ENCODE measurements around the gene FUT2. TPM values are rescaled to one million over a fixed set of nuclear protein-coding genes. Genes with fewer than 3 reads are reported as not detected.
A peak's percentile ranks its signal among the peaks of the same experiment; 100 is the strongest.
"Not testable (repeated sequence)": the region's sequence is repeated elsewhere in the genome, so short reads cannot be mapped to it uniquely, and the experiment has no call there.

FUT2 gene
- total and polyA plus RNA-seq, 2 experiments from 2014 or later = 0.25 TPM; not detected in 1

DNA sequence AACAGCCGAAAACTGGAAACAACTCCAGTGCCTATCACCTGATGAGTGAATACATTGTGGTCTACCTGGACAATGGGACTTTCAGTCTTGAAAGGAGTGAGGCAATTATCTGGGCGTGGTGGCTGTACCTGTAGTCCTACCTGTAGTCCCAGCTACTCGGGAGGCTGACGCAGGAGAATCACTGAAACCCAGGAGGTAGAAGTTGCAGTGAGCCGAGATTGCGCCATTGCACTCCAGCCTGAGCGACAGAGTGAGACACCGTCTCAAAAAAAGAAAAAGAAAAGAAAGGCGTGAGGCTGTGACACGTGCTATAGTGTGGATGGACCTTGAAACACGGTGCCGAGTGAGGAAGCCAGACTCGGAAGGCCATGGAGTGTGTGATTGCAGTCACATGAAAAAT is 18.9 kb upstream of the FUT2 start:
- no peak overlapping the region for H2AFZ ChIP-seq
- H3K36me3 ChIP-seq (ENCODE audit: low read depth) = no peaks in the 10 kb centered on the region
- no peak overlapping the region for H3K4me2 ChIP-seq (ENCODE audit: unreplicated experiment)
- H3K79me2 ChIP-seq (ENCODE audit: insufficient read depth) = no peaks in the 10 kb centered on the region
- H4K20me1 ChIP-seq (ENCODE audit: insufficient read depth) = no peaks in the 10 kb centered on the region
- H3K27ac ChIP-seq = no peak overlapping the region
- TF ChIP-seq EZH2 (IDR thresholded peaks at IDR 0.05; ENCODE audit: insufficient read depth, poor library complexity, severe bottlenecking) (no peak), EZH2phosphoT487 (IDR thresholded peaks at IDR 0.05; ENCODE audit: insufficient read depth, low read depth) (no peak)
- in situ Hi-C loops (cut with MboI) = no loop called here
- H3K27me3 ChIP-seq (replicated peaks; ENCODE audit: insufficient read depth) = no peaks in the 10 kb centered on the region
- DNase-seq = no peak
- 85 to 87% methylated on average over 13 of the region's 13 CpGs for WGBS, 2 experiments (ENCODE audit: low coverage in 1 of 2, low lambda C conversion rate in 2 of 2, missing lambda C conversion rate in 2 of 2)
- H3K4me1 ChIP-seq (ENCODE audit: insufficient read depth) = no peaks in the 10 kb centered on the region
- H3K9me3 ChIP-seq (ENCODE audit: low read depth) = no peaks in the 10 kb centered on the region
- no peaks in the 10 kb centered on the region for H3F3A ChIP-seq (ENCODE audit: insufficient read depth)
- H3K9me2 ChIP-seq (ENCODE audit: insufficient read depth) = no peaks in the 10 kb centered on the region
- H3K4me3 ChIP-seq = no peak overlapping the region
- H3K9ac ChIP-seq = no peak overlapping the region

DNA sequence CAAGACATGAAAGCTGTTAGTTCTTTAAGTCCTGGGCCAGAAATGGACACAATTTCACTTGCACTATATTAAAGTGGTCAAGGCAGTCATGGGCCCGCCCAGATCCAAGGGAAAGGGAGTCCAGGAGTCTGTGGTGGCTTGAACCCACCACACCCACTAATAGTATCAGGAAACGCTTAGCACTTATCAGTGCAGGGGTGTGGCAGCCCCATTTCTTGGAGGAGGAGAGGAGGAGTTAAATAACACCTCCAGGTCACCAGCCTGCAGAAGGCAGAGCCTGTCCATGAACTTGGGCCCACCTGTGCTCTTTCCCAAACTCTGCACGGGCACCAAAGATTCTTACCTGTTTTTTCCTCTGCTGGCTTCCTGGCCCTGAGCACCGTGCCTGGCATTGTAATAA is 17.6 kb upstream of the FUT2 start:
- no peak for TF ChIP-seq EZH2phosphoT487 (IDR thresholded peaks at IDR 0.05; ENCODE audit: insufficient read depth, low read depth)
- H3K27ac ChIP-seq = no peak overlapping the region
- no peaks in the 10 kb centered on the region for H3F3A ChIP-seq (ENCODE audit: insufficient read depth)
- no peaks in the 10 kb centered on the region for H3K9me3 ChIP-seq (ENCODE audit: low read depth)
- no peaks in the 10 kb centered on the region for H3K79me2 ChIP-seq (ENCODE audit: insufficient read depth)
- no peaks in the 10 kb centered on the region for H4K20me1 ChIP-seq (ENCODE audit: insufficient read depth)
- no peak overlapping the region for H2AFZ ChIP-seq
- H3K36me3 ChIP-seq (ENCODE audit: low read depth) = no peaks in the 10 kb centered on the region
- no peaks in the 10 kb centered on the region for H3K4me1 ChIP-seq (ENCODE audit: insufficient read depth)
- H3K27me3 ChIP-seq (replicated peaks; ENCODE audit: insufficient read depth) = no peaks in the 10 kb centered on the region
- DNase-seq = no peak
- in situ Hi-C loops (cut with MboI) = no loop called here
- no peak overlapping the region for H3K4me2 ChIP-seq (ENCODE audit: unreplicated experiment)
- H3K9me2 ChIP-seq (ENCODE audit: insufficient read depth) = no peaks in the 10 kb centered on the region
- H3K9ac ChIP-seq = no peak overlapping the region
- 68 to 70% methylated on average over 4 of the region's 4 CpGs for WGBS, 2 experiments (ENCODE audit: low coverage in 1 of 2, low lambda C conversion rate in 2 of 2, missing lambda C conversion rate in 2 of 2)
- H3K4me3 ChIP-seq = no peak overlapping the region

DNA sequence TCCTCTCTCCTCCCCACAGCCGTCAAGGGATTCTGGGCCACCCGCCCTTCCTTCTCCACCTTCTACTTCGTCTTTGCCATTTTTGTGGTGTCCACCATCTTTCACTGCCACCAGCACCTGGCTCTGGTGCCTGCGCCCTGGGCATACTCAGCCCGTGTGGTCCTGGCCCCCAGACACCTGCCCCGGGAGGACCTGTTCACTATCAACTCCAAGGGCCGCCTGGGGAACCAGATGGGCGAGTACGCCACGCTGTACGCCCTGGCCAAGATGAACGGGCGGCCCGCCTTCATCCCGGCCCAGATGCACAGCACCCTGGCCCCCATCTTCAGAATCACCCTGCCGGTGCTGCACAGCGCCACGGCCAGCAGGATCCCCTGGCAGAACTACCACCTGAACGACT is 15.8 kb upstream of the FUT2 start:
- H3K36me3 ChIP-seq (ENCODE audit: low read depth); in situ Hi-C loops (cut with MboI); H4K20me1 ChIP-seq (ENCODE audit: insufficient read depth); H3K4me3 ChIP-seq; H3K9me2 ChIP-seq (ENCODE audit: insufficient read depth); H3F3A ChIP-seq (ENCODE audit: insufficient read depth); H3K4me2 ChIP-seq (ENCODE audit: unreplicated experiment); H3K9me3 ChIP-seq (ENCODE audit: low read depth); H3K4me1 ChIP-seq (ENCODE audit: insufficient read depth); H3K79me2 ChIP-seq (ENCODE audit: insufficient read depth); H3K9ac ChIP-seq; H2AFZ ChIP-seq; H3K27me3 ChIP-seq (replicated peaks; ENCODE audit: insufficient read depth); DNase-seq; H3K27ac ChIP-seq: not testable (repeated sequence)
- WGBS, 2 experiments (ENCODE audit: low coverage in 1 of 2, low lambda C conversion rate in 2 of 2, missing lambda C conversion rate in 2 of 2) = 76 to 82% methylated on average over 15 to 19 of the region's 19 CpGs

DNA sequence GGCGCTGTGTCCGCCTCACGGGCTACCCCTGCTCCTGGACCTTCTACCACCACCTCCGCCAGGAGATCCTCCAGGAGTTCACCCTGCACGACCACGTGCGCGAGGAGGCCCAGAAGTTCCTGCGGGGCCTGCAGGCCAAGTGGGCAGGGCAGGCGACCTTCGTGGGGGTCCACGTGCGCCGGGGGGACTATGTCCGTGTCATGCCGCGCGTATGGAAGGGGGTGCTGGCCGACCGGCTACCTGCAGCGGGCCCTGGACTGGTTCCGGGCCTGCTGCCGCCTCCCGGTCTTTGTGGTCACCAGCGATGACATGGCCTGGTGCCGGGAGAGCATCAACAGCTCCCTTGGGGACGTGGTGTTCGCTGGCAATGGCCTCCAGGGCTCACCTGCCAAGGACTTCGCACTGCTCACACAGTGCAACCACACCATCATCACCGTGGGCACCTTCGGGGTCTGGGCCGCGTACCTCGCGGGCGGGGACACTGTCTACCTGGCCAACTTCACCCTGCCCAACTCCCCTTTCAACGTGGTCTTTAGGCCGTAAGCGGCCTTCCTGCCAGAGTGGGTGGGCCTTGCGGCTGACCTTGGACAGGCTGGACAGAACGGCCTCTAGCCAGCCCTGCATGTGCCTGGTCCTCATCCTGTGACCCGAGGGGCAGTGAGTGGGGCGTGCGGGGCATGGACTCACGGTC is 15.2 kb upstream of the FUT2 start:
- H3K27me3 ChIP-seq (replicated peaks; ENCODE audit: insufficient read depth) = no peaks in the 10 kb centered on the region
- DNase-seq = no peak
- no peak overlapping the region for H3K9ac ChIP-seq
- no peak for TF ChIP-seq EZH2 (IDR thresholded peaks at IDR 0.05; ENCODE audit: insufficient read depth, poor library complexity, severe bottlenecking)
- no peak for TF ChIP-seq EZH2phosphoT487 (IDR thresholded peaks at IDR 0.05; ENCODE audit: insufficient read depth, low read depth)
- no peaks in the 10 kb centered on the region for H4K20me1 ChIP-seq (ENCODE audit: insufficient read depth)
- no peaks in the 10 kb centered on the region for H3K79me2 ChIP-seq (ENCODE audit: insufficient read depth)
- no peaks in the 10 kb centered on the region for H3K9me3 ChIP-seq (ENCODE audit: low read depth)
- no peaks in the 10 kb centered on the region for H3K36me3 ChIP-seq (ENCODE audit: low read depth)
- no peak overlapping the region for H3K27ac ChIP-seq
- H3K4me3 ChIP-seq = no peak overlapping the region
- in situ Hi-C loops (cut with MboI) = no loop called here
- H2AFZ ChIP-seq = no peak overlapping the region
- 86% methylated on average over 36 to 45 of the region's 45 CpGs for WGBS, 2 experiments (ENCODE audit: low coverage in 1 of 2, low lambda C conversion rate in 2 of 2, missing lambda C conversion rate in 2 of 2)
- H3K4me2 ChIP-seq (ENCODE audit: unreplicated experiment) = no peak overlapping the region
- no peaks in the 10 kb centered on the region for H3K4me1 ChIP-seq (ENCODE audit: insufficient read depth)
- no peaks in the 10 kb centered on the region for H3K9me2 ChIP-seq (ENCODE audit: insufficient read depth)
- H3F3A ChIP-seq (ENCODE audit: insufficient read depth) = no peaks in the 10 kb centered on the region

DNA sequence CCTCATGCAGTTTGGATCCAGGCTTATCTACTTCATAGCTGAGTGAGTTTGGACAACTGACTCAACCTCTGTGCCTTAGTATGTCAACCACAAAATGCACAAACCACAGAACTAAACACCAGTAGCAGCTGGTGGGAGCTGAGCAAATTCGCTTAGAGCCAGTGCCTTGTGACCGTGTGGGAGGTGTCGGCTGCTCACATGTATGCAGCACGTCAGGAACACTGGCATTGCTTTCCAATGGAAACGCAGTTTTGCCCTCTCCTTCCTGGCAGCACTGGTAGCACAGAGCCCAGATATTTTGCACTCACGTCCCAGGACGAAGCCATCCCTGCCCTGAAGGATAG is 14.7 kb upstream of the FUT2 start:
- no peak overlapping the region for H3K27ac ChIP-seq
- H3F3A ChIP-seq (ENCODE audit: insufficient read depth) = no peaks in the 10 kb centered on the region
- H4K20me1 ChIP-seq (ENCODE audit: insufficient read depth) = no peaks in the 10 kb centered on the region
- WGBS, 2 experiments (ENCODE audit: low coverage in 1 of 2, low lambda C conversion rate in 2 of 2, missing lambda C conversion rate in 2 of 2) = 73 to 78% methylated on average over 7 of the region's 7 CpGs
- no peaks in the 10 kb centered on the region for H3K27me3 ChIP-seq (replicated peaks; ENCODE audit: insufficient read depth)
- no peaks in the 10 kb centered on the region for H3K79me2 ChIP-seq (ENCODE audit: insufficient read depth)
- in situ Hi-C loops (cut with MboI) = no loop called here
- H3K9me2 ChIP-seq (ENCODE audit: insufficient read depth) = no peaks in the 10 kb centered on the region
- no peaks in the 10 kb centered on the region for H3K4me1 ChIP-seq (ENCODE audit: insufficient read depth)
- H3K4me3 ChIP-seq = no peak overlapping the region
- no peak overlapping the region for H3K9ac ChIP-seq
- TF ChIP-seq EZH2phosphoT487 (IDR thresholded peaks at IDR 0.05; ENCODE audit: insufficient read depth, low read depth) (no peak), EZH2 (IDR thresholded peaks at IDR 0.05; ENCODE audit: insufficient read depth, poor library complexity, severe bottlenecking) (no peak)
- no peak overlapping the region for H3K4me2 ChIP-seq (ENCODE audit: unreplicated experiment)
- H3K36me3 ChIP-seq (ENCODE audit: low read depth) = no peaks in the 10 kb centered on the region
- H3K9me3 ChIP-seq (ENCODE audit: low read depth) = no peaks in the 10 kb centered on the region
- H2AFZ ChIP-seq = no peak overlapping the region
- DNase-seq = peak; percentile 25
